Measurements from ENCODE around the gene RHOBTB1. TPM values are rescaled to one million over a fixed set of nuclear protein-coding genes. Genes with fewer than 3 reads are reported as not detected.

The RHOBTB1 gene
- total RNA-seq, 1 experiment from 2014 or later = 2.5 TPM

DNA sequence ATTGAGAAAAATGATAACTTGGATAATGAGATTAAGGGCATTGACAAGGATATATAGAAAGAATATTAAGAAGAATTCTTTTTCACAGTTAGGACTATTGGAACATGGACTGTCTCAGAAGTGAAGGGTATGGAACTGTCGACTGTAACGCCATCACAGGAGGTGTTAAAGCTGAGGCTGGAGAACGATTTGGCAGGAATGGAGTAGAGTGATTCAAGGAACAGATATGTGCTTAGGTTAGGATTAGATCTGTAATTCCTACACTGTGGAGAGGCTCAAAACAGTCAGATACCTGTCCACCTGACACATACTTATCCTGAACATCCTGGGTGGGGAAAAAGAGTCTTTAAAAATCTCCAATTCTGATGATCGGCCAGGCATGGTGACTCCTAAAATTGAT, 30.9 kb downstream of the RHOBTB1 start:
- Mint-ChIP-seq H3K9me3 (no peaks in the 10 kb centered on the region), H3K36me3 (ENCODE audit: insufficient read depth in 1 of 3, low read depth in 3 of 3) (peaks cover 0 to 12% (median 0%) of the 10 kb centered on the region in 3 experiments; a peak in 4 of 7 replicates), H3K27ac (no peak overlapping the region; a peak in 1 of 7 replicates), H3K4me3 (no peak overlapping the region), H3K27me3 (ENCODE audit: low read depth) (no peaks in the 10 kb centered on the region), H3K4me1 (peaks cover 0 to 10% of the 10 kb centered on the region in 2 experiments; a peak in 2 of 4 replicates)
- Histone ChIP-seq H2BK120ac (ENCODE audit: low read depth, low read length, poor library complexity, severe bottlenecking) (no peak overlapping the region), H4K5ac (ENCODE audit: insufficient read length, low read depth, low read length) (no peak overlapping the region), H3K27ac (ENCODE audit: insufficient read length, low read depth, low read length) (no peak overlapping the region), H3K4me1 (ENCODE audit: insufficient read depth, low read length) (peaks cover 3% of the 10 kb centered on the region; the same call in 1 of the 2 replicates), H2AK5ac (ENCODE audit: insufficient read length, low read length) (no peak overlapping the region), H3K56ac (ENCODE audit: insufficient read length, low read depth, low read length) (no peak overlapping the region), H3K27me3 (ENCODE audit: insufficient read depth, low read length) (no peaks in the 10 kb centered on the region), H4K20me1 (ENCODE audit: control insufficient read depth, insufficient read depth, insufficient read length) (peaks cover 3% of the 10 kb centered on the region), H3K4me2 (ENCODE audit: insufficient read depth, insufficient read length, low read length) (no peak overlapping the region), H2BK15ac (ENCODE audit: low read depth, low read length) (no peak overlapping the region), H3K79me1 (ENCODE audit: insufficient read depth, low read depth, low read length, poor library complexity, severe bottlenecking) (no peaks in the 10 kb centered on the region), H3K9ac (ENCODE audit: extremely low read depth, insufficient read length, low read length) (no peak overlapping the region), H3T11ph (ENCODE audit: low read length) (no peak overlapping the region), H2BK5ac (ENCODE audit: insufficient read length, low read length) (no peak overlapping the region), H2AFZ (ENCODE audit: low read length) (no peak overlapping the region), H2BK12ac (ENCODE audit: insufficient read length, low read depth, low read length) (no peak overlapping the region), H3K18ac (ENCODE audit: insufficient read length, low read depth, low read length) (no peak overlapping the region), H3K23me2 (ENCODE audit: insufficient read length, low read depth, low read length, poor library complexity, severe bottlenecking) (no peaks in the 10 kb centered on the region), H4K8ac (replicated peaks; ENCODE audit: insufficient read length, low read depth, low read length) (no peak overlapping the region), H2BK20ac (ENCODE audit: low read depth, low read length, poor library complexity, severe bottlenecking) (no peak overlapping the region), H3K79me2 (ENCODE audit: insufficient read depth, low read length) (no peaks in the 10 kb centered on the region), H3K9me3 (ENCODE audit: control insufficient read depth, low read depth, low read length) (no peaks in the 10 kb centered on the region), H3K23ac (ENCODE audit: insufficient read length, low read depth, low read length) (no peak overlapping the region), H3K4ac (ENCODE audit: low read depth, low read length) (no peak overlapping the region), H4K91ac (ENCODE audit: insufficient read length, low read depth, low read length) (no peak overlapping the region), H3K14ac (ENCODE audit: insufficient read depth, low read length) (no peak overlapping the region)
- DNase-seq = no peak
- WGBS (ENCODE audit: extremely low coverage, insufficient read length, low lambda C conversion rate) = no CpG with 5 or more reads among the region's 4 CpGs
- TF ChIP-seq, protein P1, sequence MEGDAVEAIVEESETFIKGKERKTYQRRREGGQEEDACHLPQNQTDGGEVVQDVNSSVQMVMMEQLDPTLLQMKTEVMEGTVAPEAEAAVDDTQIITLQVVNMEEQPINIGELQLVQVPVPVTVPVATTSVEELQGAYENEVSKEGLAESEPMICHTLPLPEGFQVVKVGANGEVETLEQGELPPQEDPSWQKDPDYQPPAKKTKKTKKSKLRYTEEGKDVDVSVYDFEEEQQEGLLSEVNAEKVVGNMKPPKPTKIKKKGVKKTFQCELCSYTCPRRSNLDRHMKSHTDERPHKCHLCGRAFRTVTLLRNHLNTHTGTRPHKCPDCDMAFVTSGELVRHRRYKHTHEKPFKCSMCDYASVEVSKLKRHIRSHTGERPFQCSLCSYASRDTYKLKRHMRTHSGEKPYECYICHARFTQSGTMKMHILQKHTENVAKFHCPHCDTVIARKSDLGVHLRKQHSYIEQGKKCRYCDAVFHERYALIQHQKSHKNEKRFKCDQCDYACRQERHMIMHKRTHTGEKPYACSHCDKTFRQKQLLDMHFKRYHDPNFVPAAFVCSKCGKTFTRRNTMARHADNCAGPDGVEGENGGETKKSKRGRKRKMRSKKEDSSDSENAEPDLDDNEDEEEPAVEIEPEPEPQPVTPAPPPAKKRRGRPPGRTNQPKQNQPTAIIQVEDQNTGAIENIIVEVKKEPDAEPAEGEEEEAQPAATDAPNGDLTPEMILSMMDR (conservative IDR thresholded peaks at IDR 0.05) = no peak

All from H9 (cell line).